GM21515 (cell line): ENCODE data around the gene GOLGA3.
"Not testable (repeated sequence)": the region's sequence is repeated elsewhere in the genome, so short reads cannot be mapped to it uniquely, and the experiment has no call there.

Experiments
- ATAC-seq: cut with Tn5 transposase; IDR thresholded peaks from one replicate; pipeline ENCODE4 v1.9.1; 2021; ENCODE audit not compliant: unreplicated experiment

GOLGA3 gene

DNA sequence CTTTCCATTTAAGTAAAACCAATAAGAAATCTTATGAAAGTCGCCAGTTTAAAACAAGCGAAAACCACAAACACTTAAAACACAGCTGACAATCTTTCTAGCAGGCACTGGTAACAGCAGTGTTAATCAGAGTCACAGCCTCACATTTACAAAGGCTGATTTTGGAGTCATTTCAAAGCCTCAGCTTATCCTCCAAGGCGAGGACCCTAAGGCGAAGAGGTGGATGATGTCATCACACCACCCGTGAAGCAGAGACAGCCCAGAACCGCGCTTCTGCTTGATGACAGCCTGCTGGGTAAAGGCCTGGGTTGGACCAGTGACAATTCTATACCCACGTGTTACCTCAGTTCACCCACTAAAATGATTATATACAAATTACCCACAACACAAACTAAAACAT lies 10.1 kb downstream of the GOLGA3 start:
- no peak for ATAC-seq

GRCh38 chr12:132814232-132814631 lies 14.4 kb downstream of the GOLGA3 start:
- ATAC-seq, result no peak

GRCh38 chr12:132813443-132813842 lies 15.2 kb downstream of the GOLGA3 start:
- no peak for ATAC-seq

GRCh38 chr12:132812631-132813305 lies 15.9 kb downstream of the GOLGA3 start:
- no peak for ATAC-seq

GRCh38 chr12:132809391-132809790 lies 19.3 kb downstream of the GOLGA3 start:
- not testable (repeated sequence) for ATAC-seq

DNA sequence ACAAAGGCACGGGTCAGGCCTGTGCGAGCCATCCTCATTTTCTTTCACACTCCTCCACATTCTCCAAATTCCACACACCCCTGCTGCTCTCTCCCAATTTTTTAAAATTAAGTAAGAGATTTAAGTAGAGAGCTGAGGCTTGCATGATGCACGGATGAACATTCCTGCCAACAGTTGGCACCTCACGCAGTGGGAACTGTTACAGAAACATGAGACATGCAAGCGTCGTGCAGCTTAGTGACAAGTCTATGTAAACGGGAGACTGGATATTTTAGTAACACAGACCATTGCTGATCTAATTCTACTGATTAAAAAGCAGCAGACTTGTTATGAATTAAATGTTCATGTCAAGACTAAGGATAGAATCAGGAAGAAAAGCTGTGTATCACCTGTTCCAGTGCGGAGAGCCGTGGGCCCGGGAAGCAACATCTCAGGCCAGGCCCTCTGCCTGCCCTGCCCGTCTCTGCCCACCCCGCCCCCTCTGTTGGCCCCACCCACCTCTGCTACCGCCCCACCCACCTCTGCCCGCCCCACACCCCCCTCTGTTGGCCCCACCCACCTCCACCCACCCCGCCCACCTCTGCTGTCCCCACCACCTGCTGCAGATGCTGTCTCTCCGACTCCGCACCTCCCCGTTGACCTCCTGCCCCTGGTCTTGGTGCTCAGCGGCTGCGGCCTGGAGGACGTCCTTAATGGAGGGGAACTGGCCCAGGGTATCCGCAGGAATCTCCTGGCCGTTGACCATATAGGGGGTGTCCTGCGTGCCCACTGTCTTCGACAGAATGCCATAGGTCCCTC lies 21.2 kb downstream of the GOLGA3 start:
- ATAC-seq, result no peak

DNA sequence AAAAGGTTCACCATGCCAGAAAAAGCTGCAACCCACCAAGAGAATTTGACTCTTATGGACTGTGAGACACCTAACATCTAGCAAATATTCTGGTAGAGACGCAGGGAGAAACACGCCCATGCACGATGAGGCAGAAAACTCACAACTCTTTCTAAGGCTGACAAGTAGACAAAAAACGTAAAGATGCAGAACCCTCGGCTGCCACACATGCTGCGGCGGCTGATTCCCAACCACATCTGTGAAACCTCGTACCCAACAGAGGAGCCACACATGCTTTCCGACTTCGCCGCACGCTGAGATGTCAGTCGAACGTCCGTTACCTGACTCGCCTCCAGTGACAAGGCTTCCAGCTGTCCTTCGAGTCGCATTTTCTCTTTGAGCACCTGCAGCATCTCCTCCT lies 21.8 kb downstream of the GOLGA3 start:
- no peak for ATAC-seq

- no peak for ATAC-seq
These were observed 24.2 kb downstream of the GOLGA3 start for GRCh38 chr12:132804426-132804861.

DNA sequence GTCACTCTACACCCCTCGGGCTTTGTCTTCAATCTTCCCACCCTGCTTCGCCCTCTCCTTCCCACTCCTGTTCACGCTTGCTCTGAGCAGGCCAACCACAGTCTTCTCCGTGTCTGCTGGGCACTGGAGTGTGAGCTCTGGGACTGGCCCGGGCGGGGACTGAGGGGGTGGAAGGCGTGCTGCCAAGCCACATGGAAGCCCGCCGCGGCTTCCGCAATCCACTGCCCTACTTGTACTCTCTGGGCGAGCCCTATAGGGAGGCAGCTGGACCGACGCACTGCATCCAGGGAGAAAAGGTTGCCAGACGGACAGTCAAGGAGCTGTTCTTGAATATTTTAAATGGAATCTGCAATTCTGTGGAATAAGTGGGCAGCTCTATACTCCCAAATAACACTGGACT lies 24.8 kb downstream of the GOLGA3 start:
- no peak for ATAC-seq

DNA sequence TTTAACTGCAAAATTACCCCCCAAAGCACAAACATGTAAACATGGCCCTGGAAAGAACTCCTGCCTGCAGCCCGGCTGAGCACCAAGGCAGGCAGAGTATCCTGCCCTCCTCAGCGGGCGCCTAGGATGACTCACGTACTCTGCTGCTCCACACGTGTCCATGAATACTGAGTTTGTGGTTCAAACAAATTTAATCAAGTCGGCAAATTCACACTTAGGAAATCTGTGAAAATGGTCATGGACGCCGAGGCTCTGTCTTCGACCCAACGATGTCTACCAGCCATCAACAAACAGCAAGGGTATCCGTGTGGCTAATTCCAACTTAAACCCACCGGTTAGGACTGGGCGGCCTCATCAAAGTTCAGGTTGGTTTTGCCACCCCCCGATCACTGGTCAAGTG lies 25.5 kb downstream of the GOLGA3 start:
- ATAC-seq, result no peak

DNA sequence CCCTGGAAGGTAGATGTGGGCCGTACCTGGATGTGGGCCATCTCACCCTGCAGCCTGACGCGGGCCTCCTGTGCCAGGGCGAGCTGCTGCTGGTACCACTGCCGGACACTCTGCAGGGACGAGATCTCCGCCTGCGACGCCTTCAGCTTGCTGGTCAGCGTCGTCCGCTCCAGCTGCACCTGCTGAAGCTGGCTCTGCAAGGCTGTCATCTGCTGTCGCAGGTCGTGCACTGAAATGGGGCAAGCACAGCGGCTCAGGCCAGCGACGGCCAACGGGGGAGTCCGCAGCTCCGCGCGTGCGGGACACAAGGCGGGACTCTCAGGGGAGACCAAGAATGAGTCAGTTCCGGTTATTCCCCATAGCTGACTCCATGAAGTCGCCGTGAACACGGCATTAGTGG lies 26.9 kb downstream of the GOLGA3 start:
- no peak for ATAC-seq

DNA sequence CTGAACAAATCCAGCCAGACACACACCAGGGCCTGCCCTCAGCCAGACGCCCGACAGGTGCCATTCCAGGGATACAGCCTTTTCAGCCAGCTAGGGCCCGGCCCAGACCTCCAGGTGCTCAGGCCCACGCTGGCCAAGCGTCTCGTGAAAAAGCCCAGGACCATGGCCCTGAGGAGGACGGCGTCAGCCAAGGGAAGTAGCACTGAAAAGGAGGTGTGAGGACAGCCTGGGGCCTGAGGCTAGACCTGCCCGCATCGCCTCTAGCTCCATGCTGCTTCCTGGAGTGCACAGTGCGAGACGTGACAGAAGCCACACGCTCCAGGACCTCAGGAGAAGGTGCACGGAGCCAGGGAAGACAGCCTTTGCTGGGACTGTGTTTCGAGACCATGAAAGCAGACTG lies 29.8 kb downstream of the GOLGA3 start:
- no peak for ATAC-seq

- no peak for ATAC-seq
These were observed 30.7 kb downstream of the GOLGA3 start for GRCh38 chr12:132797820-132798570.

GRCh38 chr12:132795847-132796246 lies 32.8 kb downstream of the GOLGA3 start:
- ATAC-seq, result no peak

DNA sequence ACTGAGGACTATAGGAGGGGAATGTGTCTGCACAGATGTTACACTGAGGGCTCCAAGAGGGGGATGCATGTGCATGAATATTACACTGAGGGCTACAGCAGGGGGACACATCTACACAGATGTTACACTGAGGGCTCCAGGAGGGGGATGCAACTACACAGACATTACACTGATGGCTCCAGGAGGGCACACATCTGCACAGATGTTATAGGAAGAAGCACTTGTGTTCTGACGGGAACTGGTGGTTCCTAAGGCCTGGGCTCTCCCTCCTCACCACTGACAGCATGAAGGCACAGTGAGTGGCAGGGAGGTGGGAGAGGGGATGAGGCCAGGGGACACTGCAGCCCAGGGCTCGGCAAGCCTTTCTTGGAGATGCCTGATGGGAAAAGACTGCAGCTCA lies 36.7 kb downstream of the GOLGA3 start:
- ATAC-seq, result not testable (repeated sequence)

DNA sequence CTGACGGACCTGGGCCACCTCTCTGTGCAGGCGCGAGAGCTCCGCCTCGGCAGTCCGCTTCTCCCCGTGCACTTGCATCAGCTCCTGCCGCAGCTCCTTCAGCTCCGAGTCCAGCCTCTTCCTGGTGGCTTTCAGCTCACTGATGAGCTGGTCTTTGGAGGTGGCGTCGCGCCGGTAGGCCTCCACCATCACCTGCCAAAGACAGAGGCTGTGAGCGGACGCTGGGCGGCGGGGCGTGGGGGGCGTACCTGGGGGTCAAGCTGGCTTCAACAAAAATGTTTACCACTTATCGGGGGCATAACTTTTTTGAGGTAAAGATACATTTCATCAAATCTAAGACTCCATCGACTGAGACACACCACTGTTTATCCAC lies 39.6 kb downstream of the GOLGA3 start:
- no peak for ATAC-seq

DNA sequence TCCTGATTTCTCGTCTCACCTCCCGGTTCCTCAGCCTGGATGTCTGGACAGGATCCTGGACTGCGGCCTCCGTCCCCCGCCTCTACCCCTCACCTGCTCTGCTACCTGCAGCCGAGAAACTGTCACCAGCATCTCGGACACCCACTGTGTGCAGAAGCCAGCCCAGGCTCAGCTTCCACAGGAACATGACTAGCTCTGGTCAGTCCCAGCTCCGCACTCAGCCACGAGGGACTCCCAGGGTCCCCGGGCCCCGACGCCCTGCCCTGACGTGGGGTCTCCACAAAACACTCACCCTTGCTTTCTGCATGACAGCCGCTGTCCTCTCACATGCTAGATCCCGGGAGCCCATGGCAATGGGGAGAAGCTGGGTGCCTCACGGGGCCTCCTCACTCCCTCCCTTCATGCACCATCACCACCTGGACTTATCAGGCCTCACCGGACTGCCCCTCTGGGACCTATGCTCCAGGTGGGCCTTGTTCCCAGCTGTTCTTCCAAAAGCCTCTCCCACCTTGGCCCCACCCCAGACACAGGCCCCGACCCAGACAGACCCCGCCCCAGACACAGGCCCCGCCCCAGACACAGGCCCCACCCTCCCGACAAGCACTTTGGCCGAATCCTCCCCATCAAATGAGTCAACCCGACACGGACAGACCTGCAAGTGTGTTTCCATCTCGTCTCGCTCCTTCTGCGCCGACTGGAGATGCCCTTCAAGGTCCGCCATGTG lies 40.1 kb downstream of the GOLGA3 start:
- no peak for ATAC-seq

GRCh38 chr12:132787877-132788276 lies 40.8 kb downstream of the GOLGA3 start:
- ATAC-seq, result no peak

GRCh38 chr12:132786192-132786591 lies 42.5 kb downstream of the GOLGA3 start:
- no peak for ATAC-seq

DNA sequence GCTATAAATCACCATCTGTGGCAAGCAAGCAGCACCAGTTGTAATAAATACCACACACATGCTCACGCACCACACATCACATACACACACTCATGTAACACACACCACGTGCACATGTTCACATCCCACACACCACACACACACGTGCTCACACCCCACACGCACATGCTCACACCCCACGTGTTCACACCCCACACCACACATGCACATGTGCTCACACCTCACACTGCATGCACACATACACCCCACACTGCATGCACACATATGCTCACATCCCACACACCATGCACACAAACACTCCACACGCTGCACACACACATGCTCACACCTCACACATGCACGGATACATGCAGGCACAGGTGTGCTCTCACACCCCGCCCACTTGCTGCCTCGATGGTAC lies 44.1 kb downstream of the GOLGA3 start:
- ATAC-seq, result no peak

DNA sequence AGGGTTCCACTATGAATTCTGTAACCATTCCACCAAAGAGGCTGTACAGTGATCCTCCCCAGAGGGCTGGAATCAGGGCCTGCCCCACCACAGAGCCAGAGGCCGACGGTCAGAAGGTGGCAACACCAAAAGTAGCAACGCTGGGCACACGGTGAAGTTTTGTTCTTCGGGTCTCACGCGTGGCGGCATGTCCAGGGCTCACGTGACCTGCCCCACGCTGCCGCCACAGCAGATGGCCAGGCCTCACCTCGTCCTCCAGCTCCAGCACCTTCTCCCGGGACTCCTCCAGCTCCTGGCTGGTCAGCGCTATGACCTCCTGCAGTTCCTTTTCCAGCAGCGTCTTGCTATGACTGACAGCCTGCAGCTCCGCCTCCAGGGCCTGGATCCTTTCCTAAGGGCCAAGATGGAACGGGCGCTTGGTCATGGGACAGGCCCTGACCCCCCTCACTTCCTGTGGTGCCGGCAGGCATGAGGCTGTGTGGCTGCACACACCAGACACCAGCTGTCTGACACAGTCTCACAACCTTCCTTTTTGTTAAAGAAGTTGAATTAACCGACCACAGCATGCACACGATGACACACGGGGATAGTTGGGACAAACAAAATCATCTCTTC lies 44.6 kb downstream of the GOLGA3 start:
- ATAC-seq, result no peak
